Mesodermal cell (in vitro differentiated cells): ENCODE measurements around the gene LIPG.

Experiments used
- H3K27ac ChIP-seq: 2 replicates; pipeline ENCODE4 v1.7.0; 2013; ENCODE audit warnings: mild to moderate bottlenecking, low read depth, low read length, moderate library complexity; ENCODE audit not compliant: severe bottlenecking
- H3K36me3 ChIP-seq: 2 replicates; pipeline ENCODE4 v1.7.1; 2013; ENCODE audit warnings: mild to moderate bottlenecking, low read length, moderate library complexity; ENCODE audit not compliant: control insufficient read depth, insufficient read depth
- H3K4me1 ChIP-seq: one replicate; pipeline ENCODE4 v1.7.1; 2013; ENCODE audit warnings: mild to moderate bottlenecking, low read length; ENCODE audit not compliant: insufficient read depth, control insufficient read depth, poor library complexity, severe bottlenecking
- H3K4me3 ChIP-seq: 2 replicates; pipeline ENCODE4 v1.7.0; 2013; ENCODE audit warnings: low read length, control low read depth, mild to moderate bottlenecking; ENCODE audit not compliant: insufficient read depth, poor library complexity, severe bottlenecking; ENCODE audit errors: extremely low read depth
- H3K9me3 ChIP-seq: 2 replicates; pipeline ENCODE4 v1.7.1; 2013; ENCODE audit warnings: mild to moderate bottlenecking, low read length, moderate library complexity; ENCODE audit not compliant: control insufficient read depth
- WGBS, 2 experiments: methylation state at CpG; one replicate each; pipeline ENCODE4 v1.1.5; 2013; ENCODE audit warnings: missing lambda C conversion rate in 2 of 2; ENCODE audit not compliant: insufficient coverage in 2 of 2; 5-methylcytosine and 5-hydroxymethylcytosine counted together

The LIPG gene

GRCh38 chr18:49611316-49611715, 49.5 kb downstream of the LIPG start:
- H3K4me3 ChIP-seq = no peak overlapping the region
- WGBS, 2 experiments = 87 to 92% methylated on average over 1 of the region's 3 CpGs
- H3K36me3 ChIP-seq = no peaks in the 10 kb centered on the region

GRCh38 chr18:49612515-49613033, 50.7 kb downstream of the LIPG start:
- Histone ChIP-seq H3K4me3 (no peak overlapping the region), H3K9me3 (no peaks in the 10 kb centered on the region), H3K27ac (no peak overlapping the region), H3K36me3 (no peaks in the 10 kb centered on the region), H3K4me1 (peaks cover 13% of the 10 kb centered on the region)
- 37 to 50% methylated on average over 6 to 7 of the region's 11 CpGs for WGBS, 2 experiments

More at GRCh38 chr18:49611316-49611715, 49.5 kb downstream of the LIPG start:
- Histone ChIP-seq H3K4me1 (peaks cover 13% of the 10 kb centered on the region), H3K27ac (no peak overlapping the region), H3K9me3 (peaks cover 2% of the 10 kb centered on the region)

- no peaks in the 10 kb centered on the region for H3K36me3 ChIP-seq
- H3K27ac ChIP-seq = peak overlapping the region; percentile 41
- no peaks in the 10 kb centered on the region for H3K9me3 ChIP-seq
- H3K4me1 ChIP-seq = peaks cover 13% of the 10 kb centered on the region
- no peak overlapping the region for H3K4me3 ChIP-seq
- 10 to 13% methylated on average over 3 to 5 of the region's 7 CpGs for WGBS, 2 experiments
These were observed 51.3 kb downstream of the LIPG start for GRCh38 chr18:49613141-49613640.

GRCh38 chr18:49613641-49614151, 51.8 kb downstream of the LIPG start:
- Histone ChIP-seq H3K4me3 (no peak overlapping the region), H3K36me3 (no peaks in the 10 kb centered on the region), H3K27ac (peak overlapping the region; percentile 41), H3K4me1 (peaks cover 15% of the 10 kb centered on the region), H3K9me3 (no peaks in the 10 kb centered on the region)
- WGBS, 2 experiments = 27 to 40% methylated on average over 3 to 4 of the region's 5 CpGs

- Histone ChIP-seq H3K27ac (no peak overlapping the region), H3K4me1 (peaks cover 29% of the 10 kb centered on the region), H3K4me3 (no peak overlapping the region), H3K36me3 (no peaks in the 10 kb centered on the region), H3K9me3 (no peaks in the 10 kb centered on the region)
- WGBS, 2 experiments = 74 to 94% methylated on average over 2 to 3 of the region's 6 CpGs
These were observed 54.9 kb downstream of the LIPG start for GRCh38 chr18:49616618-49617328.

- WGBS, 2 experiments = 54 to 94% methylated on average over 2 of the region's 3 CpGs
- H3K4me1 ChIP-seq = peaks cover 33% of the 10 kb centered on the region
These were observed 55.5 kb downstream of the LIPG start for GRCh38 chr18:49617329-49617695.

GRCh38 chr18:49617865-49618264, 56.0 kb downstream of the LIPG start:
- no peak overlapping the region for H3K27ac ChIP-seq

More at GRCh38 chr18:49617329-49617695, 55.5 kb downstream of the LIPG start:
- Histone ChIP-seq H3K36me3 (no peaks in the 10 kb centered on the region), H3K9me3 (no peaks in the 10 kb centered on the region), H3K4me3 (no peak overlapping the region), H3K27ac (no peak overlapping the region)

GRCh38 chr18:49618742-49619681, 57.2 kb downstream of the LIPG start:
- Histone ChIP-seq H3K4me3 (no peak overlapping the region), H3K9me3 (no peaks in the 10 kb centered on the region), H3K36me3 (no peaks in the 10 kb centered on the region), H3K4me1 (peaks cover 22% of the 10 kb centered on the region), H3K27ac (peak overlapping the region; percentile 69)
- 70 to 83% methylated on average over 9 of the region's 11 CpGs for WGBS, 2 experiments

More at GRCh38 chr18:49617865-49618264, 56.0 kb downstream of the LIPG start:
- WGBS, 2 experiments = 100% methylated on average over 1 to 2 of the region's 2 CpGs
- Histone ChIP-seq H3K4me1 (peaks cover 31% of the 10 kb centered on the region), H3K4me3 (no peak overlapping the region), H3K9me3 (no peaks in the 10 kb centered on the region), H3K36me3 (no peaks in the 10 kb centered on the region)

- H3K27ac ChIP-seq = peak overlapping the region; percentile 69
These were observed 57.9 kb downstream of the LIPG start for GRCh38 chr18:49619801-49620200.

GRCh38 chr18:49621301-49621700, 59.4 kb downstream of the LIPG start:
- Histone ChIP-seq H3K9me3 (no peaks in the 10 kb centered on the region), H3K4me3 (no peak overlapping the region), H3K4me1 (peaks cover 22% of the 10 kb centered on the region), H3K27ac (no peak overlapping the region), H3K36me3 (no peaks in the 10 kb centered on the region)
- 97% methylated on average over 2 to 3 of the region's 3 CpGs for WGBS, 2 experiments

More at GRCh38 chr18:49619801-49620200, 57.9 kb downstream of the LIPG start:
- peaks cover 19% of the 10 kb centered on the region for H3K4me1 ChIP-seq
- no peaks in the 10 kb centered on the region for H3K9me3 ChIP-seq
- 93 to 96% methylated on average over 7 of the region's 7 CpGs for WGBS, 2 experiments
- no peaks in the 10 kb centered on the region for H3K36me3 ChIP-seq
- no peak overlapping the region for H3K4me3 ChIP-seq
